Kidney (tissue), 14 donors: ENCODE measurements around the gene GTPBP1. TPM values are rescaled to one million over a fixed set of nuclear protein-coding genes. Genes with fewer than 3 reads are reported as not detected.

ENCODE experiments used
- DNase-seq, 5 donors: peaks; one replicate each; pipeline ENCODE4 v3.0.0-alpha.2; 2013 to 2020
- FAIRE-seq: peaks from 2 replicates; lab custom pipeline; 2012; peaks lifted over from hg19 to GRCh38; lab: Jason Lieb, UNC
- H3K27ac ChIP-seq, 2 donors: one replicate each; pipeline ENCODE4 v1.7.0; 2013; ENCODE audit warnings: low read depth in 2 of 2, low read length in 2 of 2, inconsistent platforms in 1 of 2
- H3K27me3 ChIP-seq: one replicate; pipeline ENCODE4 v1.7.1; 2013; ENCODE audit warnings: low read length, inconsistent platforms; ENCODE audit not compliant: control insufficient read depth, insufficient read depth
- H3K36me3 ChIP-seq, 3 donors: one replicate each; pipeline versions ENCODE4 v1.7.0 to v1.7.1; 2013; ENCODE audit warnings: low read length in 3 of 3, control low read depth in 1 of 3, inconsistent platforms in 1 of 3; ENCODE audit not compliant: insufficient read depth in 3 of 3, control insufficient read depth in 2 of 3
- H3K4me1 ChIP-seq, 3 donors: one replicate each; pipeline versions ENCODE4 v1.7.0 to v1.7.1; 2013; ENCODE audit warnings: low read length in 3 of 3, inconsistent platforms in 1 of 3, low read depth in 1 of 3; ENCODE audit not compliant: control insufficient read depth in 2 of 3, insufficient read depth in 2 of 3
- H3K4me3 ChIP-seq, 3 donors: one replicate each; pipeline versions ENCODE4 v1.7.0 to v1.8.1; 2013; ENCODE audit warnings: low read length in 3 of 3, control low read depth in 1 of 3, inconsistent platforms in 1 of 3
- H3K9ac ChIP-seq, 3 donors: one replicate each; pipeline versions ENCODE4 v1.7.0 to v1.7.1; 2013; ENCODE audit warnings: low read length in 3 of 3, control low read depth in 1 of 3, inconsistent platforms in 1 of 3
- H3K9me3 ChIP-seq, 3 donors: one replicate each; pipeline versions ENCODE4 v1.7.0 to v1.7.1; 2013; ENCODE audit warnings: low read length in 3 of 3, control low read depth in 1 of 3, inconsistent platforms in 1 of 3; ENCODE audit not compliant: control insufficient read depth in 2 of 3, insufficient read depth in 1 of 3
- CTCF ChIP-seq: IDR thresholded peaks from 3 replicates; pipeline ENCODE4 v1.5.1; 2012; ENCODE audit warnings: mild to moderate bottlenecking, moderate library complexity, borderline replicate concordance; ENCODE audit not compliant: insufficient read depth; ENCODE audit errors: extremely low read depth
- intact Hi-C: fragments of 100-400 bp; cut with DNase I; formaldehyde crosslinking; loops from one replicate; pipeline ENCODE4 v1.11.1; 2022
- polyA plus RNA-seq: library from polyadenylated mRNA; stranded (reverse); fragments of 350-450 nt; fragmentation: Illumina TruSeq; extraction: RNeasy Lipid Tissue Mini Kit (QIAGEN cat#74804); gene quantifications from one replicate; pipeline ENCODE4 v1.2.3, GENCODE V29; 2014; ENCODE audit warnings: low read depth, low replicate concordance; ENCODE audit not compliant: insufficient read depth
- total RNA-seq: library from RNA; stranded (reverse); fragmentation: NEBNext Ultra II Directional; extraction: Animal tissue kit (Norgen Biotek cat#: 25700); gene quantifications from one replicate; pipeline ENCODE4 v1.2.1, GENCODE V29; 2021
- donor health status: control.
- donor health status: control.
- donor health status: control.
- donor health status: control.
- donor health status: control.
- donor health status: DM: yes; HTN: yes; CAD: no.
- donor health status: Normal renal cell carcinoma (clear cell type).

GTPBP1 gene
- total and polyA plus RNA-seq, 2 donors from 2014 or later, result 11.7 to 52.0 TPM

DNA sequence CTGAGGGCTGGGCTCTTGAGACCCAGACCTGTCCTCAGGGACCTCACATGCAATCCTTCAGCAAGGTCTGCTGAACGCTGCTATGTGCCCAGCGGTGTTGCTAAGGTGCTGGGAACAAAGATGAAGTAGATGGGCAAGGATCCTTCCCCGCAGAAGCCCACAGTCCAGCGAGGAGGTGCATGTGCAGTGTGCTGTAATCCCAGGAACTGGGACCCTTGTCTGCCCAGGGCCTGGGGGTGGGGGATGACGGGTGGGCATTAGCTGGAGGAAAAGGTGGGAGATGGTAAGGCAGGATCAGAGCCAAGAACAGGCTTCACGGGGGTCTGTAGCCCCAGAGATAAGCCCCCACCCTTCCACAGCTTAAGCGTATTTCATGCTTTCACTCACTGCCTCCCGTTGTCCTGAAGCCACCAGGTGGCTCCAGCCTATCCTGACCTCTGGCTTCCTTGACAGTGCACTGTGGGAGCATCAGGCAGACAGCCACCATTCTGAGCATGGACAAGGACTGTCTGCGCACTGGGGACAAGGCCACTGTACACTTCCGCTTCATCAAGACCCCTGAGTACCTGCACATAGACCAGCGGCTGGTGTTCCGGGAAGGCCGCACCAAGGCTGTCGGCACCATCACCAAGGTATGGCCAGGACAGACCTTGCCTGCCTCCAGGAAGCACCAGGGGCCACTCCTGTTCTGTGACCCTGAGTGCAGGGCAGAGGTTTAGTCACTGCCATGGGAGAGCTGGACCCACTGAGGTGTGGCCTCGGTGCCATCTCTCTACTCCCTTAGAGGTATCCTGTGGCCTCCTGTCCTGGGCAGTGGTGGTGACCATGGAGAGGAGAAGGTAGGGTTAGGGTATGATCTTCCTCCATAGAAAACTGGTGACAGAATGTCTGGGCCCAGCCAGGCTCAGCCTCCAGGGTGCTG is 22.0 kb downstream of the GTPBP1 start:
- DNase-seq, result peak in 2 of 5 donors; percentile 18 to 63
- Histone ChIP-seq H3K9ac (no peak overlapping the region), H3K9me3 (no peaks in the 10 kb centered on the region), H3K27me3 (no peaks in the 10 kb centered on the region), H3K4me1 (peaks cover 0 to 6% (median 3%) of the 10 kb centered on the region in 3 donors), H3K4me3 (no peak overlapping the region), H3K36me3 (peaks cover 13 to 70% (median 55%) of the 10 kb centered on the region in 3 donors), H3K27ac (no peak overlapping the region)
- intact Hi-C loops, result no loop called here
- FAIRE-seq, result no peak
- no peak for TF ChIP-seq CTCF

DNA sequence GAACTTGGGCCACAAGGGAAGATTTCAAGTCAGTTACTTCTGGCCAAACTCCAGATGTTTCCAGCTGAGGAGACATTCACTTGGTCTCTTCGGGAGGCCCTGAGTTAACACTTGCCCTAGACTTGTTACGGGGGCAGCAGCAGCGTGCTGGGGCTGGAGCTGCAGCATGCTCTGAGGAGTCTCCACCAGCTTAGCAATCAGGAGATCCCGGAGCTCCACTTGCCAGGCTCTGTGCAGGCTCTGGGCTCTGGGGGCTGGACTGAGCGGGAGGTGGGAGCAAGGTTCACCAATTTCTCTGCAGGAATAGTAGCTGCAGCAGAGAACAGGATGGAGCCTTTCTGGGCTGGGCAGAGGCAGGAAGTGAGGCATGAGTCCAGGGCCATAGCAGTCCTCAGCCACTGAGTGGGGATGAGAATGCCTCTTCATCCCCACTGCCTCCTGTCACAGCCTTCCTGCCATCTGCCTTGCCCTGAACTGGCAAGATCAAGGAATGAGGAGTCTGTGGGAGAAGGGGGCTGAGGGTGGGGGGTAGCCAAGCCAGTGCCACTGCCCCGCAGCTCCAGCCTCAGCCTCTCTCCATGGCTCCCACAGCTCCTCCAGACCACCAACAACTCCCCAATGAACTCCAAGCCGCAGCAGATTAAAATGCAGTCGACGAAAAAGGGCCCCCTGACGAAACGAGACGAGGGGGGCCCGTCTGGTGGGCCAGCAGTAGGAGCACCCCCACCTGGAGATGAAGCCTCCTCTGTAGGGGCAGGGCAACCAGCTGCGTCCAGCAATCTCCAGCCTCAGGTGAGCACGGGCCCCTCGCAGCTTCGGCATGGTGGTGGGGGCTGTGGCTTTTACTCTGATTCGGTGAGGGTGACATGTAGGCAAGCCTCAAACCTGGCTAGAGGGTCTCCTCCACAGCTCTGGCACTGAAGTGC is 23.4 kb downstream of the GTPBP1 start:
- Histone ChIP-seq H3K27ac (no peak overlapping the region), H3K4me3 (no peak overlapping the region), H3K9me3 (no peaks in the 10 kb centered on the region), H3K27me3 (no peaks in the 10 kb centered on the region), H3K36me3 (peaks cover 13 to 62% (median 53%) of the 10 kb centered on the region in 3 donors), H3K4me1 (peaks cover 0 to 18% (median 12%) of the 10 kb centered on the region in 3 donors), H3K9ac (no peak overlapping the region)
- DNase-seq (peak in 2 of 5 donors; percentile 19 to 59), FAIRE-seq (no peak)
- intact Hi-C loops, result no loop called here
- TF ChIP-seq CTCF, result no peak

GRCh38 chr22:38729946-38730345 is 24.2 kb downstream of the GTPBP1 start:
- peaks cover 8 to 54% (median 45%) of the 10 kb centered on the region in 3 donors for H3K36me3 ChIP-seq
- TF ChIP-seq CTCF, result no peak
- FAIRE-seq (no peak), DNase-seq (peak in 2 of 5 donors; percentile 18 to 33)
- no peak overlapping the region for H3K9ac ChIP-seq
- no peak overlapping the region for H3K27ac ChIP-seq
- H3K4me3 ChIP-seq, result no peak overlapping the region
- no peaks in the 10 kb centered on the region for H3K27me3 ChIP-seq
- H3K9me3 ChIP-seq, result no peaks in the 10 kb centered on the region
- H3K4me1 ChIP-seq, result peaks cover 0 to 18% (median 12%) of the 10 kb centered on the region in 3 donors
- intact Hi-C loops, result no loop called here
